Nephron (organoid): ENCODE data around the gene RHOB.

Experiments used
- H3K27ac Mint-ChIP-seq, 3 experiments: 2 replicates each; pipeline ENCODE4 v1.8.0; 2020; ENCODE audit warnings: mixed read lengths in 3 of 3, mild to moderate bottlenecking in 2 of 3, moderate library complexity in 1 of 3
- H3K27me3 Mint-ChIP-seq: 2 replicates; pipeline ENCODE4 v1.8.0; 2021; ENCODE audit warnings: low read depth, mild to moderate bottlenecking, moderate library complexity, mixed read lengths
- H3K36me3 Mint-ChIP-seq: 2 replicates; pipeline ENCODE4 v1.8.0; 2020; ENCODE audit warnings: low read depth, mixed read lengths
- H3K4me1 Mint-ChIP-seq: 2 replicates; pipeline ENCODE4 v1.8.0; 2020; ENCODE audit warnings: mixed read lengths
- H3K4me3 Mint-ChIP-seq, 3 experiments: 2 replicates each; pipeline ENCODE4 v1.8.0; 2020; ENCODE audit warnings: mild to moderate bottlenecking in 3 of 3, mixed read lengths in 3 of 3, moderate library complexity in 2 of 3
- H3K9me3 Mint-ChIP-seq: 2 replicates; pipeline ENCODE4 v1.8.0; 2020; ENCODE audit warnings: mixed read lengths
- CTCF ChIP-seq, 3 experiments: fragments of 200-600 bp; sonication (generic); IDR thresholded peaks; one replicate each; pipeline ENCODE4 v1.5.0; 2021; ENCODE audit warnings: antibody characterized with exemption in 3 of 3; ENCODE audit not compliant: unreplicated experiment in 3 of 3

The RHOB gene

GRCh38 chr2:20475567-20475952 is 28.7 kb downstream of the RHOB start:
- no peak for TF ChIP-seq CTCF (IDR thresholded peaks at IDR 0.05; ENCODE audit: unreplicated experiment in 3 of 3)
- peaks cover 7% of the 10 kb centered on the region for H3K9me3 Mint-ChIP-seq
- peaks cover 24% of the 10 kb centered on the region for H3K27me3 Mint-ChIP-seq
- no peak overlapping the region for H3K4me3 Mint-ChIP-seq
- H3K4me1 Mint-ChIP-seq: peaks cover 7% of the 10 kb centered on the region
- no peak overlapping the region for H3K27ac Mint-ChIP-seq
- no peaks in the 10 kb centered on the region for H3K36me3 Mint-ChIP-seq

- Mint-ChIP-seq H3K36me3 (no peaks in the 10 kb centered on the region), H3K27ac (no peak overlapping the region), H3K9me3 (peaks cover 7% of the 10 kb centered on the region), H3K4me3 (no peak overlapping the region), H3K4me1 (peaks cover 7% of the 10 kb centered on the region), H3K27me3 (peaks cover 30% of the 10 kb centered on the region)
- no peak for TF ChIP-seq CTCF (IDR thresholded peaks at IDR 0.05; ENCODE audit: unreplicated experiment in 3 of 3)
Measured at GRCh38 chr2:20476481-20476880, 29.6 kb downstream of the RHOB start.

- no peak for TF ChIP-seq CTCF (IDR thresholded peaks at IDR 0.05; ENCODE audit: unreplicated experiment in 3 of 3)
- H3K9me3 Mint-ChIP-seq: peaks cover 7% of the 10 kb centered on the region
- no peak overlapping the region for H3K27ac Mint-ChIP-seq
- H3K36me3 Mint-ChIP-seq: no peaks in the 10 kb centered on the region
- H3K4me1 Mint-ChIP-seq: peaks cover 9% of the 10 kb centered on the region
- H3K27me3 Mint-ChIP-seq: peaks cover 30% of the 10 kb centered on the region
- no peak overlapping the region for H3K4me3 Mint-ChIP-seq
Measured at GRCh38 chr2:20476950-20477349, 30.1 kb downstream of the RHOB start.

GRCh38 chr2:20478961-20479360 is 32.1 kb downstream of the RHOB start:
- H3K27ac Mint-ChIP-seq: no peak overlapping the region
- H3K36me3 Mint-ChIP-seq: no peaks in the 10 kb centered on the region
- peaks cover 26% of the 10 kb centered on the region for H3K27me3 Mint-ChIP-seq
- no peak for TF ChIP-seq CTCF (IDR thresholded peaks at IDR 0.05; ENCODE audit: unreplicated experiment in 3 of 3)
- H3K9me3 Mint-ChIP-seq: peaks cover 7% of the 10 kb centered on the region
- H3K4me3 Mint-ChIP-seq: no peak overlapping the region
- peaks cover 24% of the 10 kb centered on the region for H3K4me1 Mint-ChIP-seq

GRCh38 chr2:20479835-20480234 is 33.0 kb downstream of the RHOB start:
- TF ChIP-seq CTCF (IDR thresholded peaks at IDR 0.05; ENCODE audit: unreplicated experiment in 3 of 3): no peak
- H3K27ac Mint-ChIP-seq: no peak overlapping the region
- no peak overlapping the region for H3K4me3 Mint-ChIP-seq
- peaks cover 17% of the 10 kb centered on the region for H3K4me1 Mint-ChIP-seq
- H3K9me3 Mint-ChIP-seq: peaks cover 7% of the 10 kb centered on the region
- no peaks in the 10 kb centered on the region for H3K36me3 Mint-ChIP-seq
- H3K27me3 Mint-ChIP-seq: peaks cover 33% of the 10 kb centered on the region

GRCh38 chr2:20480913-20481312 is 34.0 kb downstream of the RHOB start:
- Mint-ChIP-seq H3K4me3 (no peak overlapping the region), H3K27ac (no peak overlapping the region), H3K36me3 (no peaks in the 10 kb centered on the region), H3K27me3 (peaks cover 35% of the 10 kb centered on the region), H3K4me1 (peaks cover 21% of the 10 kb centered on the region), H3K9me3 (peaks cover 7% of the 10 kb centered on the region)
- no peak for TF ChIP-seq CTCF (IDR thresholded peaks at IDR 0.05; ENCODE audit: unreplicated experiment in 3 of 3)
